ENCODE data around the gene DTL. TPM values are rescaled to one million over a fixed set of nuclear protein-coding genes. Genes with fewer than 3 reads are reported as not detected.

Gene DTL
- total and polyA plus RNA-seq, 2 of the 13 experiments (the other 11 are each of a cell fraction or from before 2014, with no cell fraction given), result 10.4 to 32.8 TPM

DNA sequence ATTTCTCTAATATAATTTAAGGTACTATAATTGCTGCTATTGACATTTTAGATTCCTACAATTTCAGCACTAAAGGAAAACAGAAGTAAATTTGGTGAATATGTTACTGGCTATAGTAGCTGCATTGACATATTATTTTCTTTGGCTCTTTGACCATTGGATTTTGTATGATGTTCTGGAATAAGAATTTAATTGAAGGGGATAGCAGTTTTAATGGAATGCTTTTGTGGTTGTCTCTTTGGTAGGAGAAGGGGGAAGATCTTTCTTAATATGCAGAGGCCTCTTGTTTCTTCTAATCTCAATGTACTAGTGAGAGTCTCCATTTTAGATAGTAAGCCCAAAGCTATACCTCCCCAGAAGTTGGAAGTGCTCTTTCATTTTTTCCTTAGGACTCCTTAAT, 6.9 kb downstream of the DTL start:
- ChIA-PET POLR2A (no interaction called here), CTCF (ENCODE audit: low intra/inter-chr PET ratio, low total read pairs) (no interaction called here)
- in situ Hi-C loops (cut with HindIII; ENCODE audit: extremely low pct_ligation_motif_present, low pct_unique_long_range_greater_than_20kb), result no loop called here
- H3K27ac ChIP-seq (ENCODE audit: extremely low read length, insufficient read depth, low read length), result no peak overlapping the region
- TF ChIP-seq ZSCAN22 (CRISPR knock-in tag; IDR thresholded peaks at IDR 0.05) (no peak), ZNF563 (CRISPR knock-in tag; IDR thresholded peaks at IDR 0.05) (no peak), ZNF782 (CRISPR knock-in tag; IDR thresholded peaks at IDR 0.05; ENCODE audit: borderline replicate concordance) (no peak), MEIS1 (CRISPR knock-in tag; IDR thresholded peaks at IDR 0.05; ENCODE audit: borderline replicate concordance) (no peak), ERF (CRISPR knock-in tag; IDR thresholded peaks at IDR 0.05) (no peak), NR1H2 (CRISPR knock-in tag; IDR thresholded peaks at IDR 0.05; ENCODE audit: borderline replicate concordance, low read depth) (no peak), ZNF550 (CRISPR knock-in tag; IDR thresholded peaks at IDR 0.05; ENCODE audit: borderline replicate concordance) (no peak), ZSCAN20 (CRISPR knock-in tag; IDR thresholded peaks at IDR 0.05; ENCODE audit: borderline replicate concordance) (no peak), NFIB (CRISPR knock-in tag; IDR thresholded peaks at IDR 0.05; ENCODE audit: borderline replicate concordance) (no peak), SP5 (CRISPR knock-in tag; IDR thresholded peaks at IDR 0.05; ENCODE audit: borderline replicate concordance, low read depth) (no peak), FOXA1 (IDR thresholded peaks at IDR 0.05) (no peak), FOXA1 (CRISPR knock-in tag; IDR thresholded peaks at IDR 0.05) (no peak), ZNF674 (CRISPR knock-in tag; IDR thresholded peaks at IDR 0.05; ENCODE audit: low read depth) (no peak), SMAD1 (CRISPR knock-in tag; IDR thresholded peaks at IDR 0.05; ENCODE audit: borderline replicate concordance, low read depth) (no peak), ZFP1 (CRISPR knock-in tag; IDR thresholded peaks at IDR 0.05) (no peak)
- TF ChIP-seq, protein P1, sequence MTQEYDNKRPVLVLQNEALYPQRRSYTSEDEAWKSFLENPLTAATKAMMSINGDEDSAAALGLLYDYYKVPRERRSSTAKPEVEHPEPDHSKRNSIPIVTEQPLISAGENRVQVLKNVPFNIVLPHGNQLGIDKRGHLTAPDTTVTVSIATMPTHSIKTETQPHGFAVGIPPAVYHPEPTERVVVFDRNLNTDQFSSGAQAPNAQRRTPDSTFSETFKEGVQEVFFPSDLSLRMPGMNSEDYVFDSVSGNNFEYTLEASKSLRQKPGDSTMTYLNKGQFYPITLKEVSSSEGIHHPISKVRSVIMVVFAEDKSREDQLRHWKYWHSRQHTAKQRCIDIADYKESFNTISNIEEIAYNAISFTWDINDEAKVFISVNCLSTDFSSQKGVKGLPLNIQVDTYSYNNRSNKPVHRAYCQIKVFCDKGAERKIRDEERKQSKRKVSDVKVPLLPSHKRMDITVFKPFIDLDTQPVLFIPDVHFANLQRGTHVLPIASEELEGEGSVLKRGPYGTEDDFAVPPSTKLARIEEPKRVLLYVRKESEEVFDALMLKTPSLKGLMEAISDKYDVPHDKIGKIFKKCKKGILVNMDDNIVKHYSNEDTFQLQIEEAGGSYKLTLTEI (CRISPR knock-in tag; conservative IDR thresholded peaks at IDR 0.05), result no peak
- TF ChIP-seq, protein P2, sequence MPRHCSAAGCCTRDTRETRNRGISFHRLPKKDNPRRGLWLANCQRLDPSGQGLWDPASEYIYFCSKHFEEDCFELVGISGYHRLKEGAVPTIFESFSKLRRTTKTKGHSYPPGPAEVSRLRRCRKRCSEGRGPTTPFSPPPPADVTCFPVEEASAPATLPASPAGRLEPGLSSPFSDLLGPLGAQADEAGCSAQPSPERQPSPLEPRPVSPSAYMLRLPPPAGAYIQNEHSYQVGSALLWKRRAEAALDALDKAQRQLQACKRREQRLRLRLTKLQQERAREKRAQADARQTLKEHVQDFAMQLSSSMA (CRISPR knock-in tag; IDR thresholded peaks at IDR 0.05), result no peak
- TF ChIP-seq, protein P3, sequence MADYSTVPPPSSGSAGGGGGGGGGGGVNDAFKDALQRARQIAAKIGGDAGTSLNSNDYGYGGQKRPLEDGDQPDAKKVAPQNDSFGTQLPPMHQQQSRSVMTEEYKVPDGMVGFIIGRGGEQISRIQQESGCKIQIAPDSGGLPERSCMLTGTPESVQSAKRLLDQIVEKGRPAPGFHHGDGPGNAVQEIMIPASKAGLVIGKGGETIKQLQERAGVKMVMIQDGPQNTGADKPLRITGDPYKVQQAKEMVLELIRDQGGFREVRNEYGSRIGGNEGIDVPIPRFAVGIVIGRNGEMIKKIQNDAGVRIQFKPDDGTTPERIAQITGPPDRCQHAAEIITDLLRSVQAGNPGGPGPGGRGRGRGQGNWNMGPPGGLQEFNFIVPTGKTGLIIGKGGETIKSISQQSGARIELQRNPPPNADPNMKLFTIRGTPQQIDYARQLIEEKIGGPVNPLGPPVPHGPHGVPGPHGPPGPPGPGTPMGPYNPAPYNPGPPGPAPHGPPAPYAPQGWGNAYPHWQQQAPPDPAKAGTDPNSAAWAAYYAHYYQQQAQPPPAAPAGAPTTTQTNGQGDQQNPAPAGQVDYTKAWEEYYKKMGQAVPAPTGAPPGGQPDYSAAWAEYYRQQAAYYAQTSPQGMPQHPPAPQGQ (CRISPR knock-in tag; IDR thresholded peaks at IDR 0.05; ENCODE audit: borderline replicate concordance), result no peak
- TF ChIP-seq, protein P4, sequence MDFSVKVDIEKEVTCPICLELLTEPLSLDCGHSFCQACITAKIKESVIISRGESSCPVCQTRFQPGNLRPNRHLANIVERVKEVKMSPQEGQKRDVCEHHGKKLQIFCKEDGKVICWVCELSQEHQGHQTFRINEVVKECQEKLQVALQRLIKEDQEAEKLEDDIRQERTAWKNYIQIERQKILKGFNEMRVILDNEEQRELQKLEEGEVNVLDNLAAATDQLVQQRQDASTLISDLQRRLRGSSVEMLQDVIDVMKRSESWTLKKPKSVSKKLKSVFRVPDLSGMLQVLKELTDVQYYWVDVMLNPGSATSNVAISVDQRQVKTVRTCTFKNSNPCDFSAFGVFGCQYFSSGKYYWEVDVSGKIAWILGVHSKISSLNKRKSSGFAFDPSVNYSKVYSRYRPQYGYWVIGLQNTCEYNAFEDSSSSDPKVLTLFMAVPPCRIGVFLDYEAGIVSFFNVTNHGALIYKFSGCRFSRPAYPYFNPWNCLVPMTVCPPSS (IDR thresholded peaks at IDR 0.05), result no peak
- TF ChIP-seq, protein P5, sequence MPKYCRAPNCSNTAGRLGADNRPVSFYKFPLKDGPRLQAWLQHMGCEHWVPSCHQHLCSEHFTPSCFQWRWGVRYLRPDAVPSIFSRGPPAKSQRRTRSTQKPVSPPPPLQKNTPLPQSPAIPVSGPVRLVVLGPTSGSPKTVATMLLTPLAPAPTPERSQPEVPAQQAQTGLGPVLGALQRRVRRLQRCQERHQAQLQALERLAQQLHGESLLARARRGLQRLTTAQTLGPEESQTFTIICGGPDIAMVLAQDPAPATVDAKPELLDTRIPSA (CRISPR knock-in tag; IDR thresholded peaks at IDR 0.05; ENCODE audit: borderline replicate concordance), result no peak
- ATAC-seq, result no peak
- H3K4me2 ChIP-seq (ENCODE audit: low read depth, low read length), result no peak overlapping the region
- intact Hi-C loops (cut with micrococcal nuclease; ENCODE audit: unreplicated experiment), result no loop called here
- H3K4me3 ChIP-seq (replicated peaks in 1 of 3; ENCODE audit: insufficient read depth in 1 of 3, low read depth in 2 of 3, low read length in 3 of 3), result no peak overlapping the region
- no peaks in the 10 kb centered on the region for H3K9me3 ChIP-seq (ENCODE audit: low read length)
- no peak for FAIRE-seq
- H3K4me1 ChIP-seq (ENCODE audit: insufficient read depth, low read length), result peaks cover 34% of the 10 kb centered on the region
- no peak overlapping the region for H3K9ac ChIP-seq (ENCODE audit: insufficient read depth, low read depth, low read length)
- H2AFZ ChIP-seq (ENCODE audit: low read length), result no peak overlapping the region
- H3K27me3 ChIP-seq (ENCODE audit: control insufficient read depth in 1 of 2, insufficient read depth in 2 of 2, low read length in 2 of 2), result no peaks in the 10 kb centered on the region
- peaks cover 4 to 27% of the 10 kb centered on the region in 2 experiments; a peak in 4 of 5 replicates for H3K36me3 ChIP-seq (replicated peaks in 1 of 2; ENCODE audit: control insufficient read depth in 1 of 2, insufficient read depth in 2 of 2, low read length in 2 of 2)
- H4K20me1 ChIP-seq (ENCODE audit: insufficient read depth, low read length), result no peaks in the 10 kb centered on the region; the same call in 1 of the 2 replicates
- no peak for DNase-seq (ENCODE audit: low spot score)
- peaks cover 54% of the 10 kb centered on the region for H3K79me2 ChIP-seq (ENCODE audit: insufficient read depth, low read length)
- no TSS peak for BruUV-seq (replicated peaks)

All from HepG2 (cell line).